ENCODE results near the gene NT5DC1.

GRCh38 chr6:116234689-116235088 lies 134.0 kb downstream of the NT5DC1 start:
- TF ChIP-seq CTCF (IDR thresholded peaks at IDR 0.05) (no peak), POLR2A (IDR thresholded peaks at IDR 0.05) (no peak)
